Measurements from ENCODE around the gene UFSP2. TPM values are rescaled to one million over a fixed set of nuclear protein-coding genes. Genes with fewer than 3 reads are reported as not detected.

UFSP2 gene
- total RNA-seq, 1 donor: 43.4 TPM

DNA sequence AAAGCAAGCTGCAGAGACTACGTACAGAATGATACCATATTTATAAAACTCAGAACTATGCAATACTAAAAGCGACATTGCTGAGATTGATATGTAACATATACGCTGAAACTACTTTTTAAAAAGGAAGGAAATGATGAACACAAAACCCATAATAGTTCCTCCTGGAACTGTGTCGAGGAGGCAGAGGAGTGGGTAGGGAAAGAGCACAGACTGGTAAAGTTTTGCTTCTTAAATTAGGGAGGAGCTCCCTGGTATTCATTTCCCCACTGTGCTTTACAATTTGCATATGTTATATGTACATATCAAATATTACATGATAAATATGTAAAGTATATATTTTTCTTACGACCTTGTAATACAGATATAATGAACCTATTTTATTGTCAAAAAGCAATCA is 13.9 kb downstream of the UFSP2 start:
- Histone ChIP-seq H3K27me3 (ENCODE audit: insufficient read depth, low read length) (no peaks in the 10 kb centered on the region), H3K4me2 (ENCODE audit: insufficient read depth, low read length) (no peak overlapping the region), H4K20me1 (ENCODE audit: insufficient read depth, low read length) (no peaks in the 10 kb centered on the region), H2AFZ (ENCODE audit: low read length) (no peak overlapping the region), H3K79me2 (ENCODE audit: insufficient read depth, low read length) (no peaks in the 10 kb centered on the region), H3K27ac (ENCODE audit: low read depth, low read length) (no peak overlapping the region), H3K4me3 (ENCODE audit: insufficient read depth, low read length) (no peak overlapping the region), H3K36me3 (ENCODE audit: insufficient read depth, low read length) (peaks cover 67% of the 10 kb centered on the region), H3K4me1 (ENCODE audit: insufficient read depth, low read length) (no peaks in the 10 kb centered on the region), H3K9me3 (ENCODE audit: low read depth, low read length) (no peaks in the 10 kb centered on the region)
- no peak for DNase-seq (ENCODE audit: insufficient read length, low spot score, missing footprints)
- TF ChIP-seq CTCF (IDR thresholded peaks at IDR 0.05; ENCODE audit: extremely low read depth, low read depth, low read length): no peak

DNA sequence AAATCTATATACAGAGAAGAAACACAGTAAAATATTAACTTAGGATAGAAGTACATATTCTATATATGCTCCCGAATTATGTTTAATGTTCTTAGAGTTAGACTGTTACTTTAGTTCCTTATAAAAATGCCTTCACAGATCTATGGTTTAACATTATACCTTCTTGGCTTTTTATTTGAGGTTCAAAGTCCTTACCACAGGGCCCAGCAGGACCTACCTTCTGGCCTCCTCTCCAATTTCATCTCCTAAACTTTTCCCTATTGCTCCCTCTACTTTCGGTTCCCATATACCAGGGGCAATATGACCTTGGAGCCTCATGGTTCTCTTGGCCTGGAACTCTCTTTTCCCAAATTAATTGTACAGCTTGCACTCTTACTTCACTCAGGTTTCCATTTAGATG is 17.3 kb downstream of the UFSP2 start:
- Histone ChIP-seq H2AFZ (ENCODE audit: low read length) (no peak overlapping the region), H3K9me3 (ENCODE audit: low read depth, low read length) (no peaks in the 10 kb centered on the region), H3K79me2 (ENCODE audit: insufficient read depth, low read length) (no peaks in the 10 kb centered on the region), H3K27ac (ENCODE audit: low read depth, low read length) (no peak overlapping the region), H3K4me3 (ENCODE audit: insufficient read depth, low read length) (no peak overlapping the region), H4K20me1 (ENCODE audit: insufficient read depth, low read length) (no peaks in the 10 kb centered on the region), H3K27me3 (ENCODE audit: insufficient read depth, low read length) (no peaks in the 10 kb centered on the region), H3K4me2 (ENCODE audit: insufficient read depth, low read length) (no peak overlapping the region), H3K4me1 (ENCODE audit: insufficient read depth, low read length) (no peaks in the 10 kb centered on the region), H3K36me3 (ENCODE audit: insufficient read depth, low read length) (peaks cover 54% of the 10 kb centered on the region)
- no peak for TF ChIP-seq CTCF (IDR thresholded peaks at IDR 0.05; ENCODE audit: extremely low read depth, low read depth, low read length)
- no peak for DNase-seq (ENCODE audit: insufficient read length, low spot score, missing footprints)

- no peak overlapping the region for H3K27ac ChIP-seq (ENCODE audit: low read depth, low read length)
- no peak overlapping the region for H3K4me3 ChIP-seq (ENCODE audit: insufficient read depth, low read length)
- no peaks in the 10 kb centered on the region for H3K4me1 ChIP-seq (ENCODE audit: insufficient read depth, low read length)
- H3K4me2 ChIP-seq (ENCODE audit: insufficient read depth, low read length): no peak overlapping the region
- peaks cover 40% of the 10 kb centered on the region for H3K36me3 ChIP-seq (ENCODE audit: insufficient read depth, low read length)
- H2AFZ ChIP-seq (ENCODE audit: low read length): no peak overlapping the region
- no peak for TF ChIP-seq CTCF (IDR thresholded peaks at IDR 0.05; ENCODE audit: extremely low read depth, low read depth, low read length)
- no peaks in the 10 kb centered on the region for H3K27me3 ChIP-seq (ENCODE audit: insufficient read depth, low read length)
- DNase-seq (ENCODE audit: insufficient read length, low spot score, missing footprints): no peak
- H4K20me1 ChIP-seq (ENCODE audit: insufficient read depth, low read length): no peaks in the 10 kb centered on the region
- no peaks in the 10 kb centered on the region for H3K9me3 ChIP-seq (ENCODE audit: low read depth, low read length)
- H3K79me2 ChIP-seq (ENCODE audit: insufficient read depth, low read length): no peaks in the 10 kb centered on the region
Measured at GRCh38 chr4:185405296-185405999, 20.3 kb downstream of the UFSP2 start.

- H3K4me3 ChIP-seq (ENCODE audit: insufficient read depth, low read length): no peak overlapping the region
- no peak for TF ChIP-seq CTCF (IDR thresholded peaks at IDR 0.05; ENCODE audit: extremely low read depth, low read depth, low read length)
- no peaks in the 10 kb centered on the region for H3K4me1 ChIP-seq (ENCODE audit: insufficient read depth, low read length)
- no peaks in the 10 kb centered on the region for H3K79me2 ChIP-seq (ENCODE audit: insufficient read depth, low read length)
- H3K27ac ChIP-seq (ENCODE audit: low read depth, low read length): no peak overlapping the region
- H3K9me3 ChIP-seq (ENCODE audit: low read depth, low read length): no peaks in the 10 kb centered on the region
- no peak for DNase-seq (ENCODE audit: insufficient read length, low spot score, missing footprints)
- H4K20me1 ChIP-seq (ENCODE audit: insufficient read depth, low read length): no peaks in the 10 kb centered on the region
- H2AFZ ChIP-seq (ENCODE audit: low read length): no peak overlapping the region
- peaks cover 45% of the 10 kb centered on the region for H3K36me3 ChIP-seq (ENCODE audit: insufficient read depth, low read length)
- H3K4me2 ChIP-seq (ENCODE audit: insufficient read depth, low read length): no peak overlapping the region
- no peaks in the 10 kb centered on the region for H3K27me3 ChIP-seq (ENCODE audit: insufficient read depth, low read length)
Measured at GRCh38 chr4:185404031-185404430, 21.7 kb downstream of the UFSP2 start.

Data from osteoblast (primary cell).